Subcutaneous abdominal adipose tissue (tissue), 5 donors: ENCODE measurements around the gene DBH.

Experiments used
- H3K27ac ChIP-seq: one replicate; pipeline ENCODE4 v1.7.0; 2013; ENCODE audit warnings: low read depth, mild to moderate bottlenecking, inconsistent platforms, low read length, moderate library complexity
- H3K27me3 ChIP-seq, 5 donors: one replicate each; pipeline ENCODE4 v1.7.0; 2013; ENCODE audit warnings: low read length in 5 of 5, inconsistent platforms in 1 of 5; ENCODE audit not compliant: control insufficient read depth in 5 of 5, insufficient read depth in 4 of 5
- H3K36me3 ChIP-seq, 5 donors: one replicate each; pipeline ENCODE4 v1.7.0; 2013; ENCODE audit warnings: low read length in 5 of 5; ENCODE audit not compliant: control insufficient read depth in 5 of 5, insufficient read depth in 5 of 5
- H3K4me1 ChIP-seq, 5 donors: one replicate each; pipeline ENCODE4 v1.7.0; 2013; ENCODE audit warnings: low read length in 5 of 5, mild to moderate bottlenecking in 3 of 5, moderate library complexity in 1 of 5; ENCODE audit not compliant: control insufficient read depth in 5 of 5, insufficient read depth in 5 of 5
- H3K4me3 ChIP-seq, 5 donors: one replicate each; pipeline ENCODE4 v1.7.0; 2013; ENCODE audit warnings: low read length in 5 of 5, low read depth in 1 of 5
- H3K9ac ChIP-seq, 5 donors: one replicate each; pipeline ENCODE4 v1.7.0; 2013; ENCODE audit warnings: low read length in 5 of 5, mild to moderate bottlenecking in 4 of 5, moderate library complexity in 3 of 5
- H3K9me3 ChIP-seq, 5 donors: one replicate each; pipeline ENCODE4 v1.7.0; 2013; ENCODE audit warnings: low read length in 5 of 5; ENCODE audit not compliant: control insufficient read depth in 5 of 5
- donor health status: healthy.
- donor health status: healthy.
- donor health status: healthy.
- donor health status: healthy.
- donor health status: healthy.

DBH gene

GRCh38 chr9:133658442-133659431, 22.6 kb downstream of the DBH start:
- Histone ChIP-seq H3K27ac (no peak overlapping the region), H3K9me3 (no peaks in the 10 kb centered on the region), H3K4me1 (peaks cover 0 to 20% (median 13%) of the 10 kb centered on the region in 5 donors), H3K9ac (peak overlapping the region in 1 of 5 donors; percentile 23), H3K27me3 (peaks cover 41 to 71% (median 67%) of the 10 kb centered on the region in 5 donors), H3K36me3 (no peaks in the 10 kb centered on the region), H3K4me3 (peak overlapping the region in 2 of 5 donors; percentile 21 to 45)

- no peaks in the 10 kb centered on the region for H3K36me3 ChIP-seq
- peaks cover 41 to 69% (median 64%) of the 10 kb centered on the region in 5 donors for H3K27me3 ChIP-seq
- H3K9ac ChIP-seq, result no peak overlapping the region
- H3K4me3 ChIP-seq, result no peak overlapping the region
- no peaks in the 10 kb centered on the region for H3K9me3 ChIP-seq
- no peak overlapping the region for H3K27ac ChIP-seq
- H3K4me1 ChIP-seq, result peaks cover 0 to 20% (median 13%) of the 10 kb centered on the region in 5 donors
Observed at GRCh38 chr9:133659516-133659915, 23.4 kb downstream of the DBH start.

DNA sequence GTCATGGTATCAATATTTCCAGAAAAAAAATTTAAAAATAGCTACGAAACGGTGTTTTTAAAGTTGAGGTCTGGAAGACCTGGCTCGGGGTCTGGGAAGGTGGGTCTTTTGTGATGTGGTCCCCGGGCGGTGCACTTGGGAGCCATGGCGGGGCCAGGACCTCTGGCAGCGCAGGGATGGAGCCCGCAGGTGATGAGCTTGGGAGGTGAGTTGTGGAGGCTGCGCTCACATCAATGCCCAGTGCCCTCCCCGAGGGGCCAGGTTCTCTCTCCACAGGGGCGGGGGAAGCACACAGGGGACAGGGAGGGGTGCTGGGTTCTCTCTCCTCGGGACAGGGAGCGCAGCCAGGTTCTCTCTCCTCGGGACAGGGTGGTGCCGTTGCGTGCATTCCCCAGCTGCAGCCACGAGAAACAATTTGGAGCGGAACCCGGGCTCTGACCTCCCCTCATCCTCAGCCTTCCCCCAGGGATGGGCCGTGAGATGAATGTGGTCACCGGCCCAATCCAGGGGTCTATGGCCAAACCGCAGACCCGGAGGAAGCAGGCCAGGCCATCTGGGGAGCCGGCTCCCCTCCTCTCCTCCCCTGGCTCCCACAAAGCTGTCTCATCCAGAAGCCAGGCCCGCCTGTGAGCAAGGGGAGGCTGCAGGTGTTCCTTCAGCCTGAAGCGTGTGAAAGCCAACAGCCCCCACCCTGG, 25.8 kb downstream of the DBH start:
- Histone ChIP-seq H3K4me3 (no peak overlapping the region), H3K27me3 (peaks cover 25 to 46% (median 44%) of the 10 kb centered on the region in 5 donors), H3K27ac (no peak overlapping the region)

DNA sequence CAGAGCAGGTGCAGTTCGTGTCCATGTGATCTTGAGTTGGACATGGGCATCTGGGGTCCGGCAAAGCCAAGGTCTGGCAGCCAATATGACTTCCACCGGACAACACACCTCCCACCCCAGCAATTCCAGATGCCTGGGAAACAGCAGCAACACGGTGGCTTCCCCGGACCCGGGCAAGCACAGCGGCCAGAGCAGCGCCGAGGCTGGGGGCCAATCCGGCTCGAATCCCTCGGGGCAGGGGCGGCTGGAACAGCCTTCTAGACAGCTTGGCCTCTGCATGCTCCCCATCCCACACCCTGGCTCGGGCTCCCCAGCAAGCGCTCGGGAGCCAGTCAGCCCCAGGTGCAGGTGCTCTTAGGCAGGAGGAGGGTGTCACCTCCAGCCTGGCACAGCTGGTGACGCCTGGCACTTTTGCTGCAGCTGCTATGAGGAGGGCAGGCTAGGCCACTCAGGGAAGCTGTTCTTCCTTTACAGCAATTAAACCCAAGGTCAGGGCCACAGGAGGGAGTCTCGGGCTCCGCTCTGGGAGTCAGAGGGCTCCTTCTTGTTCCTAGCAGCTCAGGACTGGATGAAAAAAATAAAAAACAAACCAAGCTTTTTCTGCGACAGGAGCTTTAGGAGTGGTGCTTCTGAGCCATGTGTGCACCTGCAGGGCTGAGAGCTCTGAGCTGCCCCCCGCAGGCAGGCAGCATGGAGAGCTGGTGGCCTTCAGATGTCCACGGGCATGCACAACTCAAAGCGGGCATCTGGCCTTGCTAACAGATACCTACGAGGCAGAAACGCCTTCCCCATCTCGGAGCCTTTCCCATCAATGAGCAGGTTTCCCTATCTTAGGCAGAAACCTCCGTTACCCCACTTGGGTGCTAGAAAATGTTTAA, 28.2 kb downstream of the DBH start:
- Histone ChIP-seq H3K9me3 (no peaks in the 10 kb centered on the region), H3K9ac (no peak overlapping the region), H3K36me3 (no peaks in the 10 kb centered on the region), H3K27me3 (peaks cover 6 to 30% (median 24%) of the 10 kb centered on the region in 5 donors), H3K4me3 (no peak overlapping the region), H3K4me1 (peaks cover 0 to 2% (median 0%) of the 10 kb centered on the region in 5 donors), H3K27ac (no peak overlapping the region)

More for the DNA sequence above, 25.8 kb downstream of the DBH start:
- Histone ChIP-seq H3K4me1 (peaks cover 0 to 20% (median 13%) of the 10 kb centered on the region in 5 donors), H3K9ac (no peak overlapping the region), H3K36me3 (no peaks in the 10 kb centered on the region), H3K9me3 (no peaks in the 10 kb centered on the region)

- H3K27me3 ChIP-seq, result peaks cover 3 to 25% (median 19%) of the 10 kb centered on the region in 5 donors
Observed at GRCh38 chr9:133665096-133665495, 28.9 kb downstream of the DBH start.

GRCh38 chr9:133665535-133665934, 29.4 kb downstream of the DBH start:
- Histone ChIP-seq H3K36me3 (no peaks in the 10 kb centered on the region), H3K27ac (no peak overlapping the region), H3K9ac (no peak overlapping the region)

More at GRCh38 chr9:133665096-133665495, 28.9 kb downstream of the DBH start:
- no peak overlapping the region for H3K4me3 ChIP-seq
- H3K4me1 ChIP-seq, result peaks cover 0 to 2% (median 0%) of the 10 kb centered on the region in 5 donors
- no peaks in the 10 kb centered on the region for H3K36me3 ChIP-seq
- no peaks in the 10 kb centered on the region for H3K9me3 ChIP-seq
- H3K9ac ChIP-seq, result no peak overlapping the region
- no peak overlapping the region for H3K27ac ChIP-seq

GRCh38 chr9:133666387-133666786, 30.2 kb downstream of the DBH start:
- Histone ChIP-seq H3K27me3 (peaks cover 3 to 20% (median 16%) of the 10 kb centered on the region in 5 donors), H3K4me1 (peaks cover 0 to 2% (median 0%) of the 10 kb centered on the region in 5 donors), H3K9me3 (no peaks in the 10 kb centered on the region), H3K36me3 (no peaks in the 10 kb centered on the region), H3K4me3 (no peak overlapping the region), H3K9ac (no peak overlapping the region), H3K27ac (no peak overlapping the region)

More at GRCh38 chr9:133665535-133665934, 29.4 kb downstream of the DBH start:
- peaks cover 0 to 2% (median 0%) of the 10 kb centered on the region in 5 donors for H3K4me1 ChIP-seq
- H3K4me3 ChIP-seq, result no peak overlapping the region
- peaks cover 3 to 21% (median 17%) of the 10 kb centered on the region in 5 donors for H3K27me3 ChIP-seq
- no peaks in the 10 kb centered on the region for H3K9me3 ChIP-seq

GRCh38 chr9:133666845-133667244, 30.7 kb downstream of the DBH start:
- no peaks in the 10 kb centered on the region for H3K36me3 ChIP-seq
- H3K4me3 ChIP-seq, result no peak overlapping the region
- H3K9me3 ChIP-seq, result peaks cover 0 to 2% (median under 1%) of the 10 kb centered on the region in 5 donors
- peaks cover 3 to 22% (median 16%) of the 10 kb centered on the region in 5 donors for H3K27me3 ChIP-seq
- no peak overlapping the region for H3K27ac ChIP-seq
- H3K9ac ChIP-seq, result no peak overlapping the region
- H3K4me1 ChIP-seq, result peaks cover 0 to 2% (median 0%) of the 10 kb centered on the region in 5 donors

GRCh38 chr9:133667759-133668450, 31.7 kb downstream of the DBH start:
- Histone ChIP-seq H3K9me3 (peaks cover 0 to 6% (median 5%) of the 10 kb centered on the region in 5 donors), H3K27ac (no peak overlapping the region), H3K36me3 (no peaks in the 10 kb centered on the region), H3K4me1 (peaks cover 0 to 7% (median 2%) of the 10 kb centered on the region in 5 donors), H3K27me3 (peaks cover 3 to 18% (median 10%) of the 10 kb centered on the region in 5 donors), H3K4me3 (no peak overlapping the region), H3K9ac (no peak overlapping the region)
